ENCODE data around the gene ZNF778. TPM values are rescaled to one million over a fixed set of nuclear protein-coding genes. Genes with fewer than 3 reads are reported as not detected.
"Not testable (repeated sequence)": the region's sequence is repeated elsewhere in the genome, so short reads cannot be mapped to it uniquely, and the experiment has no call there.

The ZNF778 gene
- polyA plus RNA-seq, 3 donors: 1.1 to 3.8 (median 3.1) TPM

GRCh38 chr16:89264800-89265550 lies 47.5 kb downstream of the ZNF778 start:
- 88 to 93% (median 91%) methylated on average over 19 of the region's 19 CpGs for WGBS, 3 donors
- no peak overlapping the region for H3K27ac ChIP-seq (ENCODE audit: low read depth, low read length)

- 92 to 95% (median 94%) methylated on average over 21 of the region's 21 CpGs for WGBS, 3 donors
- H3K27ac ChIP-seq (ENCODE audit: low read depth, low read length): no peak overlapping the region
Measured at GRCh38 chr16:89265647-89266046, 48.1 kb downstream of the ZNF778 start.

DNA sequence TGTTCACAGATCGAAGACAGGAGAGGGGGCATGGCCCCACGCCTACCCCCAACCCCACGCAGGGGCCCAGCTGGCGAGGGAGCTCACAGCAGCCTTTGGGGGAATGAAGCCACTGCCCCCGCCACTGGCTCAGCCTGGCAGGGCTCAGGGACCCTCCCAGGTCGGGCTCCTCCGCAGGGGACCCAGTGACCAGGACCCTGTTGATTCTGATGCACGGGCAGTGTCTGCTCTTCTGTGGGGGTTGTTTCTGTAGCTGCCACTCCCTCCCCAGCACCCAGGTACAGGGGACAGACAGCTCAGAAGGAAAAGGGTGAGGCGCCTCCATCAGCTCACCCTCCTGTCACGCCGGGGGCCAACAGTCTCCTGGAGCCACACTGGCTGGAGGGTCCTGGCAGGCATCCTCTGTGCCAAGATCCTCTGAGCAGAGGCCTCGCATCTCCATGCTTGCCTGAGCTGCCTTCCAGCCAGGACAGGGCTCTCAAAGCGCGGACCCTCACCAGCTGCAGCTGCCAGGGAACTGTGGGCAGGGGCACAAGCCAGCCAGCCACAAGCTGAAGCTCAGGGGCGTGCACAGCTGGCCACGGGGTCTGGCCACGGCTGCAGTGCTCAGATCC lies 49.1 kb downstream of the ZNF778 start:
- no peak overlapping the region for H3K27ac ChIP-seq (ENCODE audit: low read depth, low read length)
- WGBS, 3 donors: 93 to 94% (median 94%) methylated on average over 15 to 17 of the region's 17 CpGs

GRCh38 chr16:89267746-89268145 lies 50.2 kb downstream of the ZNF778 start:
- WGBS, 3 donors: 90 to 95% (median 91%) methylated on average over 8 to 11 of the region's 15 CpGs

GRCh38 chr16:89268585-89268984 lies 51.1 kb downstream of the ZNF778 start:
- no peak overlapping the region for H3K27ac ChIP-seq (ENCODE audit: low read depth, low read length)
- 90 to 97% (median 95%) methylated on average over 14 to 19 of the region's 19 CpGs for WGBS, 3 donors

More at GRCh38 chr16:89267746-89268145, 50.2 kb downstream of the ZNF778 start:
- not testable (repeated sequence) for H3K27ac ChIP-seq (ENCODE audit: low read depth, low read length)

DNA sequence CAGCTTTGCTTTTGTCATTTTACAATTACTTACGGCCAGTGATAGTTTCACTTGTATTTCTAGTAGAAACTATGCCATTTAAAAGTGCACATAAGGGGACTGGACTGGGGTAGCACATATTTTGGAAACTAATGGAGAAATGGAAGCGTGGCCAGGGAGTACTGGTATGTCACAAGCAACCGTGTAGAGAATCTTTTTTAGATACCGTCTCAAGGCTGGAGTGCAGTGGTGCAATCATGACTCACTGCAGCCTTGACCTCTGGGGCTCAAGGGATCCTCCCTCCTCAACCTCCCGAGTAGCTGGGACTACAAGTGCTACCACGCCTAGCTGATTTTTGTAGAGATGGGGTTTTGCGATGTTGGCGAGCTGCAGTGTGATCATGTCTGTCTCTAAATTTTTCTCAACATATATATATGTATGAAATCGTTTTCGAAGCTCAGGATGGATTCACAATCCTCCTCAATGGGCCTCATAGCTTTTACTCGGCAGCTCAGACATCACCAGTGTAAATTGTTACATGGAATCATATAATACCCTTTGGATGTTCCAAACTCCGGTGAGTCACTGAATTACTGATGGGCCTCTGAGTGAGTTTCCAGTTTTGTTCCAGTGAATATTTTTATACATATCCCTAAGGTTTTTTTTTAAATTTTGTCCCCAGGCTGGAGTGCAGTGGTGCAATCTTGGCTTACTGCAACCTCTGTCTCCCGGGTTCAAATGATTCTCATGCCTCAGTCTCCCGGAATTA lies 51.7 kb downstream of the ZNF778 start:
- WGBS, 3 donors: 69 to 85% (median 72%) methylated on average over 14 of the region's 14 CpGs
- no peak overlapping the region for H3K27ac ChIP-seq (ENCODE audit: low read depth, low read length)

DNA sequence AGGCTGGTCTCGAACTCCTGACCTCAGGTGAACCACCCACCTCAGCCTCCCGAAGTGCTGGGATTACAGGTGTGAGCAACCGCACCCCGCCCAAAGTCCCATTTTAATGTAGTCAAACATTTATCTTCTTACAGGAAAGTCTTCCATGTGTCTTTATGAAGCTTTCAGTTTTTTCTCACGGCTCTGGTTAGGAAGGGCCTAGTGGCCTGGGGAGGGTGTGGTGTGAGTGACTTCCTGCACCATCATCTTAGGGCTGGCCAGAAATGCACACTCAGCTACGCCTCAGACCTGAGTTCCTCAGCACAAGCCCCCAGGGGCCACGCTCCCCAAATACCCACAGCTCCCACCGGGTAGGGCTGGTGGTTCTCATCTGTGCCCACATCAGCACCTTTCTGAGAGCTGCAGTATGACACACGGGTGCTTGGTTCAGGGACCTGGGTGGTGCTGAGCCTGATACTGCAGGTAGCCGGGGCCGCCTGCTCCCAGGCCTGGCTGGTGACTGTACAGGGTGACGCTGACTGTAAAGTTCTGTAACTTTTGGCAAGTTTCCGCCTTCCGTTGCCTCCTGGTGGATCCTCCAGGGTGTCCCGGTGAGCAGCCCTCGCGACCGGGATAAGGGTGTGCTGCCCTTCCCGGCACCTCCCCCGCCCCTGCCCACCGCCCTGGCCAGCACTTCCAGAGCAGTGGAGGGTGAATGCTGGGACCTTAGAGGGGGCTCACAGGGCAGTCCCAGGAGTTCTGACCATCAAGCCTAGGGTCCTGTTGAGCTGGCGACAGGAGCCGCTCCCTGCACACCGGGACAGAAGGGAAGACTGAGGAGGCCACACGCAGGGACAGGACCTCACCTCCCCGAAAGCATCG lies 52.5 kb downstream of the ZNF778 start:
- 92 to 93% (median 93%) methylated on average over 27 of the region's 27 CpGs for WGBS, 3 donors
- H3K27ac ChIP-seq (ENCODE audit: low read depth, low read length): no peak overlapping the region

- 96 to 97% (median 97%) methylated on average over 32 of the region's 32 CpGs for WGBS, 3 donors
Measured at GRCh38 chr16:89270666-89271345, 53.3 kb downstream of the ZNF778 start.

GRCh38 chr16:89272631-89273030 lies 55.1 kb downstream of the ZNF778 start:
- WGBS, 3 donors: 96 to 98% (median 98%) methylated on average over 6 of the region's 6 CpGs
- H3K27ac ChIP-seq (ENCODE audit: low read depth, low read length): no peak overlapping the region

More at GRCh38 chr16:89270666-89271345, 53.3 kb downstream of the ZNF778 start:
- H3K27ac ChIP-seq (ENCODE audit: low read depth, low read length): no peak overlapping the region

DNA sequence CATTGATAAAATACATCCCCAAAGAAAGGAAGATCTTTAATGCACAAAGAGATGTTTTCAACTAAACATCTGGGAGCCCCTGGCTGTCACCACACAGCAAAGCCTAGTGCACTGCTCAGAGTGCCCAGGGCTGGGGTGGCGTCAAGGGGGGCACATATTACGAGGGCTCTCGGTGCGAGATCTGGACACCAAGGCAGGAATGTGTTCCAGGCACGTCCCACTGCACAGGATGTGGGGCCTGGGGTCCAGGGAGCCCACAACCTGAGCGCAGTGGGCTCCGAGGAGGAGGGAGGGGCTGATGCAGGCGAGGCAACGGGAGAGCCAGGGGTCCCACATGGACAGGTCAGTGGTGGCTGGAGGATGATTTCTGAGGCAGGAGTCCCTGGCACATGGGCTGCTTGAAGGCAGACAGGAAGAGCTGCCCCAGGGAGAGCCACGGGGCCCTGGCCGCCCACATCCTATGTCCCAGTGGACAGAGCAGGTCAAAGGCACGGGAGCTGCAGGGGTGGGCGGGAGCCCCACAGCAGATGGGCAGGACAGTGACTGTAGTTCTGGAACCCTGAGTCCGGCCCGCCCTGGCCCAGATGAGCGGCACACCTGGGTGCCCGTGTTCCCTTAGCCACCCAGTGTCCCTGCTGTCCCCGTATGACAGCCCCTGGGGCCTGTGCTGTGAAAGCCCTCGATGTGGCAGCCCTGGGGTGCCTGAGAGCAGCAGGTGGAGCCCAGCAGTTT lies 56.4 kb downstream of the ZNF778 start:
- no peak overlapping the region for H3K27ac ChIP-seq (ENCODE audit: low read depth, low read length)
- 89 to 92% (median 92%) methylated on average over 19 of the region's 19 CpGs for WGBS, 3 donors

DNA sequence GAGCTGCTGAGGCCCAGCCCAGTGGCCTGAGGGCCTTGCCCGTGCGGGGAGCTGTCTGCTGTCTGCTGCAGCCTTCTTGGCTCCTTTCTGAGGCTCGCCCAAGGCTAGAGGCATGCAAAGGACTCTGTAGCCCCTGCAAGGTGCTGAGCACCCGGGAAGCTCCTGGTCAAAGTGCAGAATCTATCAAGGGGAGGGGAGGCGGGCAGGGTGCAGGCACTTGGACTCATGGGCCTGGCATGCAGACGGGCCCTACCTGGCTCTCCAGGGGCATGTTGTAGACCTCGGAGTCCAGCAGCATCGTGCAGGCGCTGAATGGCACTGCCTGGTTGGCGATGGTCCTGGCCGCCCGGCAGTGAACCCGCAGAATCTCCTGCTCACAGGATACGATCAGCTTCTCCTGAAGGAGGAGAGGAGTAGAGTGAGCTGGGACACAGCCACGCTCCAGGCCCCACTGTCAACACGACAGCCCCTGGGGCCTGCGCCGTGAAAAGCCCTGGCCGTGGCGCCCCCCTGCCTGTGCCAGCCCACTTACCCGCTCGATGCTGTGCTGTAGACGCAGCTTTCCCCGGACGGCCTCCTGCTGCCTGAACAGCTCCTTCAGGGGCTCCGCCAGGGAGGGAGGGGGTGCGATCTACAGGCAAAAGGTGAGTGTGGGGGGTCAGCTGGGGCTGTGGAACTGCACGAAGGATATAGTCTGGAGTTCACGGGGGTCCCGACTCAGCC lies 57.2 kb downstream of the ZNF778 start:
- WGBS, 3 donors: 90 to 95% (median 92%) methylated on average over 30 of the region's 30 CpGs
- no peak overlapping the region for H3K27ac ChIP-seq (ENCODE audit: low read depth, low read length)

- WGBS, 3 donors: 91 to 96% (median 92%) methylated on average over 11 of the region's 11 CpGs
- H3K27ac ChIP-seq (ENCODE audit: low read depth, low read length): no peak overlapping the region
Measured at GRCh38 chr16:89275284-89275584, 57.7 kb downstream of the ZNF778 start.

DNA sequence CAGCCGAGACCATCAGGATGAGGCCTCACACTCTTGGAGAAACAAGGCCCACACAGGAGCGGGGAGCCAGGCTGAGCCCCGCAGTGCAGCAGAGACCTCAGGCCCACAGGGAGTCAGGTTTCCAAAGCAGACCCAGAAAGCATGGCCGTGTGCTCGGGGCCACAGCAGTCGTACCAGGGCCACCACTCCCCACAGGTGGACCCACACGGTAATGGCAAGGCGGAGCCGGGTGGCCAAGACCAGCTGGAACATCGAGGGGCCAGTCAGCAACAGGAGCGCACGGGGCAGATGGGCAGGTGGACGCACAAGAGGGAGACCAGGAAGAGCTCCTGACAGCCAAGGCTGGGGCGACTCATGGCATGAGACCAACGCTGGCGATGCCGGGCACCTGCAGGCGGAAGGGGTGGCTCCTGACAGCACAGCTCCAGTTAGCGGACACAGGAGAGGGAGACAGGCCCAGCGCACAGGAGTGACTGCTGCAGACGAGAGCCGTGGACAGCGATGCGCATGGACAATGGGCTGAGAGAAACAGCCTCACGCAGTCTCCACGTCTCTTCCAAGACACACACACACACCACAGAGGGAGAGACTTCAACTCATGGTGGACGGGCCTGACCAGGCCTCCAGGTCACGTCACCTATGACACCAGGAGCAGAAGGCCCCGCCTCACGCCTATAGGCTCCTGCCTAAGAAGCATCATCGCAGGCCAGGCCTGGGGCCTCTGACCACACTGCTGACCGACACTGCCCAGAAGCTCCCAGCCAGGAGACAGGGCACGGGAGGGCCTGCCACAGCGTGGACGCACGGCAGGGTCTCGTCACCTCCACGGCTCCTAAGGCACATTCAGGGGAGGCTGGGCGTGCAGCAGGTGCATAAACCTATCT lies 58.6 kb downstream of the ZNF778 start:
- no peak overlapping the region for H3K27ac ChIP-seq (ENCODE audit: low read depth, low read length)
- 92 to 93% (median 93%) methylated on average over 39 of the region's 39 CpGs for WGBS, 3 donors

DNA sequence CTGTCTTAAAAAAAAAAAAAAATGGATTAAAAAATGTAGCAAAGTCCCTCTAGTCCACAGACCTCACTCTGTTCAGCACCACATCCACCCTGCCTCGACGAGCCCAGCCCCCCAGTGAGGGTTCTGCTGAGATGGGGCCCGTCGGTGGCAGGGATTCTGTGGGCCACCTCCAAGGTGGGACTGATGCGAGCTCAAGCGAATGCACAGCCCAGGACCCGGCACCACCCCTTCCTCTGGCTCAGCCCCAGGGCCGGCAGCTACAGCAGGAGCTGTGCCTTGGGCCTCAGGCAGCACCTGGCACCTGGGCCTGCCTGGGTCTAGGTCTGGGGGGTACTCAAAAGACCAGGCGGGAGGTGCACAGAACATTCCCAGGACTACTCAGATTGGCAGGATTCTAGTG lies 59.5 kb downstream of the ZNF778 start:
- 84 to 91% (median 86%) methylated on average over 9 of the region's 9 CpGs for WGBS, 3 donors
- H3K27ac ChIP-seq (ENCODE audit: low read depth, low read length): no peak overlapping the region

- 86 to 91% (median 87%) methylated on average over 33 of the region's 33 CpGs for WGBS, 3 donors
- no peak overlapping the region for H3K27ac ChIP-seq (ENCODE audit: low read depth, low read length)
Measured at GRCh38 chr16:89277641-89278341, 60.3 kb downstream of the ZNF778 start.

All from adipose tissue (tissue), 3 donors.